Skeletal muscle tissue (tissue), 4 donors: ENCODE measurements around the gene IGDCC3. TPM values are rescaled to one million over a fixed set of nuclear protein-coding genes. Genes with fewer than 3 reads are reported as not detected.

Source experiments
- H3K27ac ChIP-seq: one replicate; pipeline ENCODE4 v1.7.0; 2013; ENCODE audit warnings: mild to moderate bottlenecking, low read depth, low read length, inconsistent platforms
- H3K27me3 ChIP-seq, 3 donors: one replicate each; pipeline ENCODE4 v1.7.0; 2013; ENCODE audit warnings: low read length in 3 of 3; ENCODE audit not compliant: control insufficient read depth in 3 of 3, insufficient read depth in 3 of 3
- H3K36me3 ChIP-seq, 3 donors: one replicate each; pipeline ENCODE4 v1.7.0; 2013; ENCODE audit warnings: low read length in 3 of 3; ENCODE audit not compliant: control insufficient read depth in 3 of 3, insufficient read depth in 3 of 3
- H3K4me1 ChIP-seq, 3 donors: one replicate each; pipeline ENCODE4 v1.7.0; 2013; ENCODE audit warnings: low read length in 3 of 3, mild to moderate bottlenecking in 3 of 3; ENCODE audit not compliant: control insufficient read depth in 3 of 3, insufficient read depth in 3 of 3
- H3K4me3 ChIP-seq, 3 donors: one replicate each; pipeline ENCODE4 v1.7.0; 2013; ENCODE audit warnings: low read length in 3 of 3
- H3K9ac ChIP-seq, 3 donors: one replicate each; pipeline ENCODE4 v1.7.0; 2013; ENCODE audit warnings: low read length in 3 of 3, mild to moderate bottlenecking in 3 of 3, moderate library complexity in 2 of 3, low read depth in 1 of 3
- H3K9me3 ChIP-seq, 3 donors: one replicate each; pipeline ENCODE4 v1.7.0; 2013; ENCODE audit warnings: low read length in 3 of 3; ENCODE audit not compliant: control insufficient read depth in 3 of 3
- total RNA-seq: library from RNA; depleted of rRNA; stranded (reverse); fragments of >200 nt; gene quantifications from one replicate; pipeline ENCODE4 v1.2.3, GENCODE V29; 2014
- donor health status: Osteomylitis.

IGDCC3 gene
- total RNA-seq, 1 donor from 2014 or later, result 1.0 TPM

DNA sequence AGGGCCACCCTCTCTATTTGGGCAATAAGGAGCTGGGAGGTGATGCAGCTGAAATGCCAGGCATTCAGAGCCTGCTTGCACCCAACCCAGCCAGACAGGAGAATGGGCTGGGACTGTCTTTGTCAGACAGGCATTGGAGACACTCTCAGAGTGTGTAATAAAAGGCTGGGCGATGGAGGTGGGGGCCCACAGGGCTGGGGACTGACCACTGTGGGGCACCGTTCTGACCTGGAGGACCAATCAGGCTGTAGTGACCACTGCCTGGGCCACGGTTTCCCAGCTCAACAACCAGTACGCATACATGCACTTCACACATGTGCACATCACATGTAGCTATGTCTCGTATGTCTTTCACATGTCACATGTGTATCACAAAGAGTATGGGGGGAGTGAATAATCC is 5.7 kb upstream of the IGDCC3 start:
- no peak overlapping the region for H3K4me3 ChIP-seq
- H3K4me1 ChIP-seq, result peaks cover 8 to 12% (median 11%) of the 10 kb centered on the region in 3 donors
- no peak overlapping the region for H3K27ac ChIP-seq
- peaks cover 13 to 34% (median 28%) of the 10 kb centered on the region in 3 donors for H3K36me3 ChIP-seq
- no peaks in the 10 kb centered on the region for H3K9me3 ChIP-seq
- peaks cover 0 to 5% (median 3%) of the 10 kb centered on the region in 3 donors for H3K27me3 ChIP-seq
- H3K9ac ChIP-seq, result no peak overlapping the region

DNA sequence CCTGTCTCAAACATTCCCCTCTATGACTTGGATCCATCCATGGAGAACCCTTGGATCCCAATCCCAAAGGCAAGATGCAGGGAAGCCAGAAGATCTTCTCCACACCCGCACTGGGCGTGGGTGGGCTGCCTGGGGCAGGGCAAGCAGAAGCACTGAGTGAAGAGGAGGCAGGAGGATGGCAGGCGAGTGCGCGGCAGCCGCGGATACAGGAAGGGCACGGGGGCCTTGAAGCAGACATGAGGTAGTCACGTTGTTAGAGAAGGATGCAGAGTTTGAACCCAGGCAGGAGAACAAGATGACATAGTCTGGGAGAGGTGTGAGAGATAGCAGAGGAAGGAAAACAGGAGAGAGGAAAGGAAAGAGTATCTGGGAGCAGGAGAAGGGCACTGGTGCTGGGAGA is 5.1 kb upstream of the IGDCC3 start:
- H3K36me3 ChIP-seq, result peaks cover 13 to 31% (median 25%) of the 10 kb centered on the region in 3 donors
- no peak overlapping the region for H3K4me3 ChIP-seq
- H3K9me3 ChIP-seq, result no peaks in the 10 kb centered on the region
- no peak overlapping the region for H3K27ac ChIP-seq
- peaks cover 8 to 15% (median 14%) of the 10 kb centered on the region in 3 donors for H3K4me1 ChIP-seq
- H3K9ac ChIP-seq, result no peak overlapping the region
- H3K27me3 ChIP-seq, result peaks cover 0 to 5% (median 3%) of the 10 kb centered on the region in 3 donors

DNA sequence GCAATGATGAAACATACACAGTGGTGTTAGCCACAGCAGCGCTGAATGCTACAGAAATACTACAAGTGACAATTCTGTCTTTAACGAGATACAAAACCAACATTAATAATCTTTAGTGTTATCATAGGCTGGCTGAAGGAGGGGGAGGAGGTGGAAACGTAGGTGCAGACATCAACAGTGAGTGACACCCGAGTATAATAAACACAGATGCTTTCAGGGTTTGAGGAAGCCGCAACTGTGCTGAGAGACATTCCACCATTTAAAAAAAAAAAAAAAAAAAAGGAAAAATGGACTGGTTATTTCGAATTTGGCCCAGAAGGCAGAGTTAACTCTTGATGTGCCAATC is 4.3 kb upstream of the IGDCC3 start:
- Histone ChIP-seq H3K9me3 (no peaks in the 10 kb centered on the region), H3K9ac (no peak overlapping the region), H3K36me3 (peaks cover 13 to 28% (median 25%) of the 10 kb centered on the region in 3 donors), H3K27ac (no peak overlapping the region), H3K4me1 (peaks cover 10 to 18% (median 18%) of the 10 kb centered on the region in 3 donors), H3K4me3 (no peak overlapping the region), H3K27me3 (peaks cover under 1 to 5% (median 4%) of the 10 kb centered on the region in 3 donors)

DNA sequence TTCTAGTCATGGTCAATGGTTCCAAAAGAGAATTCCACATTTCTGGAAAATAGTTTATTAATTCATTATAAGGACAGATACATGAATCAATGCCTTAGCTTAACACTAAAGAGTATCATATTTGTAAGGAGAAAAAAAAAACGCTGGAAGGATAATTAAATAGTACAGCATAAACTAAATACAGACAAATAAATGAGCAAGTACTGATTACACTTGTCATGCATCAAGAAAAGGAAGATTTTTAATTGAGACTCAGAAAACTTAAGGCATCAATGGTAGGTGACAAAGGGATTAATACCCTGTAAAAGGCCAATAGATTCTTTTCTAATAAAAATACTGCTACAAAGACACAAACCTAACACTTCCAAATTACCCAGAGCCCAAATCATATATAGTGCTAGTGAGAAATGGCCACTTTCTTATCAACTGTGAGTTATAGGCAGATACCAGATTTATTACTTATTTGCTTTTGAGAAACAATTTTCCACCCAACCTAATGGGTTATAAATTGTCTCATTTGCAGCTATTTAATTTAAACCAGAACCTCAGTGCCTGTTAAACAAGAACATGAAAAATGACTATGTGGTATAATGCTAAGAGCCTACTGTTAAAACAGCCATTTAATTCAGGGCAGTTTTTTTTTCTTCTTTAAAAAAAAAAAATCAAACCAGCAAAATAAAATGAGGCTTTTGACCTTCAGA is 3.8 kb upstream of the IGDCC3 start:
- Histone ChIP-seq H3K36me3 (peaks cover 13 to 26% (median 21%) of the 10 kb centered on the region in 3 donors), H3K27ac (no peak overlapping the region), H3K9ac (no peak overlapping the region), H3K4me1 (peaks cover 15 to 23% (median 23%) of the 10 kb centered on the region in 3 donors), H3K27me3 (peaks cover 5 to 10% (median 9%) of the 10 kb centered on the region in 3 donors), H3K4me3 (no peak overlapping the region), H3K9me3 (no peaks in the 10 kb centered on the region)

DNA sequence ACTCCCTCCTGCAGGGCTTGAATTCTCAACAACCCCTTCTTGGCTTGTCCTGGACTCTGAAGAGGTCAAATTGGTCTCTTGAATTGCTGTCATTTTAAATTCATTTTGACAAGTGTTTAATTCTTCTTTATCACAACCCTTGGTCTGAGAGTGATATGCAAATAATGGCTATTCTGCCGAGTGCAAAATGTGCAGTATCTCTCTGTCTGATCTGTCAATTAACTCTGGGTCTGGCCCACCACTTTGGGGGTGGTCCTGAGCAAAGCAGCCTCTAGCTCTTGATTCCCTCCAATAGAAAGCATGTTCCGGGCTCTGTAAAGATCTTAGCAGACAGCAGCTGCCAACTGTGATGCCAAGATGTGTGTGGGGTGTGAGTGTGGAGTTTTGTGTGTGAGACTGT is 2.2 kb upstream of the IGDCC3 start:
- Histone ChIP-seq H3K9me3 (no peaks in the 10 kb centered on the region), H3K4me3 (no peak overlapping the region), H3K27ac (no peak overlapping the region), H3K36me3 (peaks cover 10 to 20% (median 16%) of the 10 kb centered on the region in 3 donors), H3K4me1 (peaks cover 11 to 16% (median 14%) of the 10 kb centered on the region in 3 donors), H3K27me3 (peaks cover 13 to 24% (median 18%) of the 10 kb centered on the region in 3 donors), H3K9ac (no peak overlapping the region)

DNA sequence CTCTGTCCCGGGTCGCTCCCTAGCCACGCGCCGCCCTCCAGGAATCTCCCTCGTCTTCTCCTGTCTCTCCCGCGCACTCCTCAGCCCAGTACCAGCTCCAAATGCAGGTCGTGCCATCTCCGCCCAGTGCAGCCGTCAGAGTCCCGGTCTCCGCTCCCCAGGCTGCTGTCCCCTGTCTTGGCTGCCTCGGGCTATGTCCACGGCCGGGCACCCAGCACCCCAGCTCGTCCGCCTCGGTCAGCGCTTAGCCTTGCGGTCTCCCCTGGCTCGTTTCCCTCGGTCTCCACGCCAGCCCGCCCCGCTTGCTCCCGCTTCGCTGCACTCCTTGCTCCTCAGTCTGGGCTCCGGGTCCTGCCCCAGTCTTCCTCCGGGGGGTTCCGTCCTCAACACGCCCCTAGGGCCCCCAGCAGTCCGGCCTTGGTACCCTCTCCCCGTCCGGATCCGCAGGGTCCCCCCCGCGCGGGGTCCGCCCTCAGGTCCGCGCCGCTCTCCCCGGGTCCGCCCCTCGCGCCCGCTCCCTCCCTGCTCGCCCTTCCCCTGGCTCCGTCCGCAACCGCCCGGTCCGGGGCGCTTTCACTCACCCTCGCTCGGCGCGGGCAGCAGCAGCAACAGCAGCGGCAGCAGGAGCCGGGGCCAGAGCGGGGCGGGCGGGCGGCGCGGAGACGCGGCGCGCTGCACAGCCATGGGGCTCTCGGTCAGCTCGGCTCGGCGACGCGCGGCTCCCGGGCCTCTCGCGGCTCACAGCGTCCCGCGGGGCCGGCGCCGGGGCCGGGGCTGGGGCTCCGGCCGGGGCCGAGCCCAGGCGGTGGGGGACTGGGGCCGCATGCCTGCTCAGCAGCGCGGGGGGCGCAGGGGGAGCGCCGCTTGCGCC is 462 bp downstream of the IGDCC3 start:
- no peak overlapping the region for H3K27ac ChIP-seq
- peak overlapping the region; percentile 43 to 74 (median 62) for H3K9ac ChIP-seq
- H3K4me1 ChIP-seq, result peaks cover 8 to 13% (median 12%) of the 10 kb centered on the region in 3 donors
- no peaks in the 10 kb centered on the region for H3K9me3 ChIP-seq
- H3K4me3 ChIP-seq, result peak overlapping the region; percentile 68 to 78 (median 76)
- peaks cover 24 to 39% (median 35%) of the 10 kb centered on the region in 3 donors for H3K27me3 ChIP-seq
- H3K36me3 ChIP-seq, result no peaks in the 10 kb centered on the region

DNA sequence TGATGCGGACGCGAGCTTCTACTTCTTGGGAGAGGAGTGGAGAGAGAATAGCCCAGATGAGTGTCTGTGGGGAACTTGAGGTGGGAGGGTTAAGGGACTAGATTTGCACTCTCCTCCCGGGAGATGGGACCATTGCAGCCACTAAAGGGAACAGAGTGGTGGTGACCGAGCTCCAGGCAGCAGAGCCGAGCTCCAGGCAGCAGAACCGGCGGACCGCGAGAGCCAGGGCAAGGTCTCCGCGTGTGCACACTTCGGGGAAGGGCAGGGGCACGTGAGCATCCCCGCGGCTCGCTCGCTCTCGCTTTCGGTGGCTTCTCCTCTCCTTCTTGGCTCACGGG is 1.1 kb downstream of the IGDCC3 start:
- H3K27ac ChIP-seq, result no peak overlapping the region
- H3K9ac ChIP-seq, result peak overlapping the region; percentile 43 to 74 (median 62)
- peaks cover 28 to 44% (median 39%) of the 10 kb centered on the region in 3 donors for H3K27me3 ChIP-seq
- H3K4me1 ChIP-seq, result peaks cover 8 to 13% (median 12%) of the 10 kb centered on the region in 3 donors
- H3K36me3 ChIP-seq, result no peaks in the 10 kb centered on the region
- no peaks in the 10 kb centered on the region for H3K9me3 ChIP-seq
- peak overlapping the region; percentile 68 to 78 (median 76) for H3K4me3 ChIP-seq

DNA sequence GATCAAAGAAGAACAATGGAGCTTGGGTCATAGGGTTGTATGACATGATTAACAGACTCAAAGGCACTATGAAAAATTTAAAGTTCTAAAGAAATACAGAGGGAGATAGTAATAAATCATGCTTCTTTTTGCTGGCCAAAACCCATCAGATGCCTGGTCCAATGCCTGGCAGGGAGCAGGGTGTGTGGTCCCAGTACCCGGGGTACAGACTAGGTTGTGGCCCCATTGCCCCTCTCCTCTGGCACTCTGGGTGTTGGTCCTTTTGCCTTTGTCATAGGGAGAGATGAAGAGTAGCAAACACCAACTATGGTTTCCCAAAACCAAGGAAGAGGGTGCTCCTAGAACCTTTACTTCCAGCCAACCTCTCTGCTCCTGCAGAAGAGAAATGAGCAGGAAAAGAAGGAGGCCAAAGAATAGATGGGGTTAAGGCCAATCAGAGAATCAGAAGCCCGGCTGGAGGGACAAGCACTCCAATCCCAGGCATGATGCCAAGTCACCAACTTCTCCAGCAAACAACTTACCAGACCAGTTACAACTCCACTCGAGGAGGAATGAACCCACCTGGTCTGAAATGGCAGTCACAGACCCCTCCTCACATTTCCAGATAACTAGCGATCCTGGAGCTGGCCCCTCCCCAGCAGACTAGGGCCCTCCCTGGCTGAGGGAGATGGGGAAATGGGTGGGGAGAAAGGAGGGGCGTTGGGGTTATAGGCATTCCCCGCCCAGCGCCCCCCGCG is 1.8 kb downstream of the IGDCC3 start:
- Histone ChIP-seq H3K9ac (no peak overlapping the region), H3K27me3 (peaks cover 29 to 44% (median 39%) of the 10 kb centered on the region in 3 donors), H3K36me3 (no peaks in the 10 kb centered on the region), H3K27ac (no peak overlapping the region), H3K4me3 (no peak overlapping the region), H3K9me3 (no peaks in the 10 kb centered on the region), H3K4me1 (peaks cover 8 to 13% (median 12%) of the 10 kb centered on the region in 3 donors)

DNA sequence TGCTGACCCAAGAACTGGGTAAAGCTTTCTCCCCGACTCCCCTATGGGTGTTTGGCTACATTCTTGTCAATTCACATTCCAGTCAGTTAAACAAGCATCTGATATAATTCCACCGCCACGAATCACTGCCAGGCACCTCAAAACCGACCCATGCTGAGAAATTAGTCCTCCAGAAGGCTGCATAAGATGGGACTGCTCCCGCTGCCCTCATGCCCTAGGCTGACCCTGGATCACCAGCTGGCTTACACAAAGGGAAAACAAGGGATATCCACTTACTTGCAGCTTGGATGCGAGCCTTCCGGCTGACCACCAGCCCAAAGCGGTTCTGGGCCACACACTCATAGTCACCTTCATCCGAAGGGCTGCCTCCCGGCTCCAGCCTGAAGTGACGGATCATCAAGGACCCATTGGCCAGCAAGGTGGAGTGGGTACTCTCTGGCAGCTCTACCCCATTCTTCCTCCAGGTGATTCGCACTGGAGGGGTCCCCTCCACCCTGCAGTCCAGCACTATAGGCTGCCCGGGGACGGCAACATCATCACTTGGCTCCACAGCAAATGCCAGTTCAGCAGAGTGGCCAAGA is 2.9 kb downstream of the IGDCC3 start:
- Histone ChIP-seq H3K4me3 (no peak overlapping the region), H3K4me1 (peaks cover 8 to 13% (median 12%) of the 10 kb centered on the region in 3 donors), H3K9ac (no peak overlapping the region), H3K9me3 (no peaks in the 10 kb centered on the region), H3K27ac (no peak overlapping the region), H3K27me3 (peaks cover 27 to 45% (median 39%) of the 10 kb centered on the region in 3 donors), H3K36me3 (no peaks in the 10 kb centered on the region)
